ENCODE measurements around the gene IFFO2.

Gene IFFO2

DNA sequence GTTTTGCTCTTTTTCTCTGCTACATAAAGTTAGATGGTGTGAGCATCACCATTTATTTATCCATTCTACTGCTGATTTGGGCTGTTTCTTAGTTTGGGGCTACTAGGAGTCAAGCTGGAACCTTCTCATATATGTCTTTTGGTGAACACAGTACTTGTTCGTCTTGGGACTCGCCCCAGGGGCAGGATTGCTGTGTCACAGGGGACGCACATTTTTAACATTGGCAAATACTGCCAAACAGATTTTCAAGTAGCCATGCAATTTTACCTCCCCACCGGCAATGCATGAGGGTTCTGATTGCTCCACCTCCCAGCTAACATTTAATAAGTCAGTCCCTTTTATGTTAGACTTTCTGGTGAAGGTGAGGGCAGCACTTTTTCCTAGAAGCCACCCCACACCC is 7.5 kb upstream of the IFFO2 start:
- H3K4me3 ChIP-seq (ENCODE audit: low read depth, low read length), result no peak overlapping the region
- TF ChIP-seq, protein P1, sequence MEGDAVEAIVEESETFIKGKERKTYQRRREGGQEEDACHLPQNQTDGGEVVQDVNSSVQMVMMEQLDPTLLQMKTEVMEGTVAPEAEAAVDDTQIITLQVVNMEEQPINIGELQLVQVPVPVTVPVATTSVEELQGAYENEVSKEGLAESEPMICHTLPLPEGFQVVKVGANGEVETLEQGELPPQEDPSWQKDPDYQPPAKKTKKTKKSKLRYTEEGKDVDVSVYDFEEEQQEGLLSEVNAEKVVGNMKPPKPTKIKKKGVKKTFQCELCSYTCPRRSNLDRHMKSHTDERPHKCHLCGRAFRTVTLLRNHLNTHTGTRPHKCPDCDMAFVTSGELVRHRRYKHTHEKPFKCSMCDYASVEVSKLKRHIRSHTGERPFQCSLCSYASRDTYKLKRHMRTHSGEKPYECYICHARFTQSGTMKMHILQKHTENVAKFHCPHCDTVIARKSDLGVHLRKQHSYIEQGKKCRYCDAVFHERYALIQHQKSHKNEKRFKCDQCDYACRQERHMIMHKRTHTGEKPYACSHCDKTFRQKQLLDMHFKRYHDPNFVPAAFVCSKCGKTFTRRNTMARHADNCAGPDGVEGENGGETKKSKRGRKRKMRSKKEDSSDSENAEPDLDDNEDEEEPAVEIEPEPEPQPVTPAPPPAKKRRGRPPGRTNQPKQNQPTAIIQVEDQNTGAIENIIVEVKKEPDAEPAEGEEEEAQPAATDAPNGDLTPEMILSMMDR (IDR thresholded peaks at IDR 0.05; ENCODE audit: insufficient read depth, low read depth, low read length, missing control alignments), result no peak
- no peak for DNase-seq (ENCODE audit: low read depth)

DNA sequence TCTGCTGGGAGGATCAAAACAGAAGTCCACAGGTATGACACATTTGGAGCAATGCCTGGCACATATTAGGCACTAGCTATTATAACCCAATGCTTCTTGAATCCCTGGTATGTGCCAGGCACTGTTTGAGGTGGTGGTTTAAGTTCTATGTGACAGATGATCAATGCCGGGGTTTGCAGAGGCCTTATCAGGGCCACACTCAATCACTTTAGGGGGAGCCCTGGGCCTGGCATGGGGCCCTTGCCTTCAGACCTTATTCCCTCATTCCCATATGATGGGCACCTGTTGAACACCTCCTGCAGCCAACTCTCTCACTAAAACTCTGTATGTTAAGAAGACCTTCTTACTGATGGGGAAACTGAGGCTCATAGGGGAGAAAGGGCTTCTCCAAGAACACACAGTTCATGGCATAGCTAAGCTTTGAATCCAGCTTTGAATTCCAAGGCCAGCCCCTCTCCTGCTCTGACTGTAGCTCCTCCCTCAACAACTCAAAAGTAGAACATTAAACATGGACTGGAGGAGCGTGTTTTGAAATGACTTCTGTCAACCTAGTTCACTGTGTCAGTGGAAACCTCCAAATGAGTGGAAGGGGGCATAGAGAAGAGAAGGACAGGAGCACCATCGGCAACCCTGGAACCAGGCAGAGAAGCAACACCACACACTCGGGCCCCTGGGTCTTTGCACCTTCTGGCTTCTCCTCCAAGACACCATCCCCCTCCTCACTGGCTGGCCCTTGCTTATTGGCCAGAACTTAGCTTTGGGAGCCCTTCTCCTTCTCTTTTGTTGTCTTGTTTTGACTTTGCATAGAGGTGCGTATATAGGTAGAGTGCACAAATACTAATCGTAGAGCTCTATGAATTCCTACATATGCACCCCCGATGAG is 6.6 kb upstream of the IFFO2 start:
- TF ChIP-seq, protein P1 (IDR thresholded peaks at IDR 0.05; ENCODE audit: insufficient read depth, low read depth, low read length, missing control alignments), result no peak
- no peak for DNase-seq (ENCODE audit: low read depth)
- no peak overlapping the region for H3K4me3 ChIP-seq (ENCODE audit: low read depth, low read length)

DNA sequence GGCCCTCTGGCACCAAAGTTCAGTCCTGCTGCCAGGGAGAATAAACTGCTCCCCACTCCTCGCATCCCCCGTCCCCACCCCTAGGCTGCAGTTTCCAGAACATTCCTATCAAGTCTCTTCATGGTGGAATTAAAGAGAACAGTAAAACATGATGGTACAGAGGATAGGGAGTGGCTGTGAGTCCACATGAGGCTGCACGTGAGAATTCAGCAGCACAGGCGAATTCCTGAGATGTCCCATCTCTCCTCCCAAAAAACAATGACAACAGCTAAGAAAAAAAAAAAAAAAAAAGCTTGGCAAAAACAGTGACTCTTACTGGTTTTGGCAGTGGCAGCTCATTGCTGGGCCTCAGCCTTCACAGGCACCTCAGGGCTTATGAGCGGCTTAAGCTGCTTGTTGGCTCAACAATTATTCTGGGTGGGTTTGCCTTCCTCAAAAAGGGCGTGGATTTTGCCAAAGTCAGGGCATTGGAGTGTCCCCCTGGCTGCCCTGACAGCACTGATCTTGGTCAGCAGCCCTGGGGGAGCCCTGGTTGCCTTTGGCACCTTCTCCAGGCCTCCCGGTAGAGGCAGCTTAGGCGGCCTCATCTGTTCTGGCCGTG is 5.7 kb upstream of the IFFO2 start:
- no peak overlapping the region for H3K4me3 ChIP-seq (ENCODE audit: low read depth, low read length)
- TF ChIP-seq, protein P1 (IDR thresholded peaks at IDR 0.05; ENCODE audit: insufficient read depth, low read depth, low read length, missing control alignments), result no peak
- DNase-seq (ENCODE audit: low read depth), result no peak

DNA sequence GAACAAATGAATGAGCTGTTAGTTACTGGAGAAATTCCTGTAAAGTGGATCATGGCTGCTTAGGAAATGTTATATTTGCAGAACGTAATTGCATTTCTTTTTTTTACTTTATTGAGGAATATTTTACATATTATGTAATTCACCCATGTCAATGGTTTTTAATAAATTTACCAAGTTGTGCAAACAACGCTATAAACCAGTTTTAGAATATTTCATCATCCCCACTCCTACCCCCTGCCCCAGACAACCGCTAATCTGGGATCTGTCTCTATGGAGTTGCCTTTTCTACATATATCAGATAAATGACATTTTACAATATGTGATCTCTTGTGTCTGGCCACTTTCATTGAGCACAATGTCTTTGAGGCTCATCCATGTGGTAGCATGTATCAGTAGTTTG is 4.3 kb upstream of the IFFO2 start:
- no peak overlapping the region for H3K4me3 ChIP-seq (ENCODE audit: low read depth, low read length)
- TF ChIP-seq, protein P1 (IDR thresholded peaks at IDR 0.05; ENCODE audit: insufficient read depth, low read depth, low read length, missing control alignments), result no peak
- DNase-seq (ENCODE audit: low read depth), result no peak

DNA sequence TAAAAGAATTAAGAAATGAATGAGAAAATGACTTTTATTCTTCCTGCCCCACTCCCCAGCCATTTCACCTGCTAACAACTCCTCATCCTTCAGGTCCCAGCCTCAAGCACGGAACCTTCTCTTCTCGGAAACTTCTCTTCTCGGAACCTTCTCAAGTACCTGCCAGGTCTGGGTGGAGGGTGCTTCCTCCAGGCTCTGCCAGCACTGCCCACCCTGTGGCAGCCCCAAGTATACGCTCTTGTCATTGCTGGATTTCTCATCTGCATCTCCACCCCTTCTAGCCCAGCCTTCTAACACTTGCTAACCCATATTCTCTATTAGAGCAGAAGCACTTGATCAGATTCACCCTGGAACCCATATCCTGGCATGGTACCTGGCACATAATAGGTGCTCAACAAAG is 3.9 kb upstream of the IFFO2 start:
- TF ChIP-seq, protein P1 (IDR thresholded peaks at IDR 0.05; ENCODE audit: insufficient read depth, low read depth, low read length, missing control alignments), result no peak
- H3K4me3 ChIP-seq (ENCODE audit: low read depth, low read length), result no peak overlapping the region
- DNase-seq (ENCODE audit: low read depth), result no peak

DNA sequence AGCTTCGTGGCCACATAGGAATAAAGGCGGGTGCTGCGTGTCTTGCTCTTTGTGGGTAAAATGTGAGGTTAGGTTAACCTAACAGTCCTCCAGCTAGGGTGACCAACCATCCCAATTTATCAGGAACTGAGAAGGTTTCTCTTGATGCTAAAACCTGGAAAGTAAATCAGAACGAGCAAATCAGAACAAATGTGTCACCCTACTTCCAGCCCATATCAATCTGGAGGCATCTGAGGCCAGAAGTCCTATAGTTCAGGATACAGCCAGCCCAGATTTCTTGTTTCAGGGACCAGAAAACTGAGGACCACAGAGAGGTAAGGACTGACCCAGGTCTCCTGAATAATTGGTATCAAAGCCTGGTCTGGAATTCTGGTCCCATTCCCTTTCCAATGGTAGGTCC is 3.1 kb upstream of the IFFO2 start:
- H3K4me3 ChIP-seq (ENCODE audit: low read depth, low read length), result no peak overlapping the region
- TF ChIP-seq, protein P1 (IDR thresholded peaks at IDR 0.05; ENCODE audit: insufficient read depth, low read depth, low read length, missing control alignments), result no peak

More for the DNA sequence above, 3.1 kb upstream of the IFFO2 start:
- DNase-seq (ENCODE audit: low read depth), result no peak
